B cell (primary cell): ENCODE results near the gene DNAH10. TPM values are rescaled to one million over a fixed set of nuclear protein-coding genes. Genes with fewer than 3 reads are reported as not detected.

Source experiments
- ATAC-seq: fragments of 200-7000 bp; cut with Tn5 transposase; one replicate; pipeline ENCODE4 v1.10.0; 2021; ENCODE audit warnings: low read depth, mild to moderate bottlenecking, moderate number of reproducible peaks, moderate library complexity
- CTCF ChIA-PET: fragments of 350-600 bp; sonication (Branson Sonifier 250); formaldehyde crosslinking; loops from one replicate; lab custom pipeline; 2021; ENCODE audit warnings: antibody characterized with exemption, inconsistent platforms; lab: Charles Lee
- POLR2A ChIA-PET: fragments of 350-600 bp; sonication (Branson Sonifier 250); formaldehyde crosslinking; loops from one replicate; lab custom pipeline; 2021; ENCODE audit warnings: antibody characterized with exemption; lab: Charles Lee
- DNase-seq: peaks from one replicate; pipeline ENCODE4 v3.0.0; 2013
- H2AFZ ChIP-seq: 2 replicates; pipeline ENCODE4 v1.6.1; 2012; ENCODE audit warnings: mild to moderate bottlenecking, low read depth, low read length; ENCODE audit not compliant: insufficient read depth, poor library complexity, severe bottlenecking
- H3K27ac ChIP-seq, 2 donors: 1 replicate in 1 of 2; 2 replicates in 1 of 2; pipeline ENCODE4 v1.5.1; 2012 to 2013; ENCODE audit warnings: low read length in 2 of 2, mild to moderate bottlenecking in 2 of 2, moderate library complexity in 1 of 2
- H3K27me3 ChIP-seq, 4 experiments: fragments of 200-600 bp in 1 of 4; sonication (generic) in 1 of 4; replicated peaks in 1 of 4; 1 replicate in 2 of 4; 2 replicates in 2 of 4; pipeline versions ENCODE4 v1.6.1 to v1.7.0; 2013 to 2016; ENCODE audit warnings: low read length in 3 of 4, mild to moderate bottlenecking in 2 of 4, mixed read lengths in 1 of 4, moderate library complexity in 1 of 4; ENCODE audit not compliant: insufficient read depth in 4 of 4, control insufficient read depth in 3 of 4; ENCODE audit errors: control extremely low read depth in 1 of 4
- H3K36me3 ChIP-seq, 2 experiments: replicated peaks in 1 of 2; 1 replicate in 1 of 2; 2 replicates in 1 of 2; pipeline versions ENCODE4 v1.6.1 to v1.7.1; 2013; ENCODE audit warnings: low read length in 1 of 2; ENCODE audit not compliant: insufficient read depth in 2 of 2, control insufficient read depth in 1 of 2; ENCODE audit errors: control extremely low read depth in 1 of 2, extremely low read depth in 1 of 2
- H3K4me1 ChIP-seq, 2 donors: fragments of 200-600 bp in 1 of 2; sonication (generic) in 1 of 2; 1 replicate in 1 of 2; 2 replicates in 1 of 2; pipeline versions ENCODE4 v1.5.1 to v1.6.1; 2013 to 2017; ENCODE audit warnings: low read length in 2 of 2; ENCODE audit not compliant: control insufficient read depth in 2 of 2, insufficient read depth in 2 of 2
- H3K4me2 ChIP-seq: replicated peaks from 2 replicates; pipeline ENCODE3; 2012; ENCODE audit warnings: mild to moderate bottlenecking, low read depth, low read length; ENCODE audit not compliant: poor library complexity, severe bottlenecking
- H3K4me3 ChIP-seq, 5 experiments: fragments of 200-600 bp in 1 of 5; sonication (generic) in 1 of 5; 1 replicate in 3 of 5; 2 replicates in 2 of 5; pipeline versions ENCODE4 v1.5.1 to v1.7.0; 2011 to 2016; ENCODE audit warnings: low read length in 4 of 5, mild to moderate bottlenecking in 4 of 5, low read depth in 2 of 5, control low read depth in 1 of 5, moderate library complexity in 1 of 5; ENCODE audit not compliant: insufficient read depth in 1 of 5; ENCODE audit errors: control extremely low read depth in 1 of 5, extremely low read depth in 1 of 5
- H3K79me2 ChIP-seq: fragments of 200-600 bp; sonication (generic); one replicate; pipeline ENCODE4 v1.6.0; 2016; ENCODE audit warnings: low read length; ENCODE audit not compliant: control insufficient read depth, insufficient read depth
- H3K9ac ChIP-seq: fragments of 200-600 bp; sonication (generic); 2 replicates; pipeline ENCODE4 v1.6.1; 2017; ENCODE audit warnings: mild to moderate bottlenecking, low read length, moderate library complexity
- H3K9me3 ChIP-seq, 3 donors: one replicate each; pipeline versions ENCODE4 v1.6.1 to v1.7.1; 2013; ENCODE audit warnings: low read length in 2 of 3; ENCODE audit not compliant: control insufficient read depth in 2 of 3, insufficient read depth in 1 of 3; ENCODE audit errors: control extremely low read depth in 1 of 3
- H4K20me1 ChIP-seq: 2 replicates; pipeline ENCODE4 v1.6.0; 2012; ENCODE audit warnings: mild to moderate bottlenecking, low read length; ENCODE audit not compliant: insufficient read depth, control insufficient read depth, poor library complexity, severe bottlenecking
- H3K27ac Mint-ChIP-seq: one replicate; pipeline ENCODE4 v1.8.0; 2021; ENCODE audit warnings: mixed read lengths
- H3K27me3 Mint-ChIP-seq: one replicate; pipeline ENCODE4 v1.8.0; 2021; ENCODE audit warnings: mixed read lengths
- H3K4me1 Mint-ChIP-seq: one replicate; pipeline ENCODE4 v1.8.0; 2021; ENCODE audit warnings: mixed read lengths
- H3K4me3 Mint-ChIP-seq: one replicate; pipeline ENCODE4 v1.8.0; 2021; ENCODE audit warnings: mixed read lengths
- H3K9me3 Mint-ChIP-seq: one replicate; pipeline ENCODE4 v1.8.0; 2022; ENCODE audit warnings: mixed read lengths; ENCODE audit not compliant: insufficient read depth
- CTCF ChIP-seq: fragments of 200-600 bp; IDR thresholded peaks from one replicate; pipeline ENCODE4 v1.8.0; 2022; ENCODE audit warnings: antibody characterized with exemption, mild to moderate bottlenecking
- EZH2 ChIP-seq: IDR thresholded peaks from 2 replicates; pipeline ENCODE4 v1.6.1; 2012; ENCODE audit warnings: borderline replicate concordance, low read depth, mild to moderate bottlenecking, moderate library complexity, low read length; ENCODE audit not compliant: insufficient read depth, poor library complexity, severe bottlenecking
- WGBS: methylation state at CpG from one replicate; pipeline ENCODE4 v1.1.5; 2013; ENCODE audit warnings: missing lambda C conversion rate; ENCODE audit not compliant: insufficient coverage; 5-methylcytosine and 5-hydroxymethylcytosine counted together
- intact Hi-C: fragments of 100-400 bp; cut with micrococcal nuclease; formaldehyde crosslinking; loops from one replicate; pipeline ENCODE4 v1.10.0; 2022
- polyA plus RNA-seq: library from polyadenylated mRNA; depleted of rRNA; stranded (reverse); fragments of >200 nt; gene quantifications from 2 replicates; pipeline ENCODE4 v1.2.3, GENCODE V29; 2012
- total RNA-seq, 2 donors: library from RNA; stranded (reverse); fragments of 120-200 nt in 1 of 2; gene quantifications; 1 replicate in 1 of 2; 2 replicates in 1 of 2; pipeline versions ENCODE4 v1.2.3 to v1.2.4, GENCODE V29; 2013 to 2022

Gene DNAH10
- total and polyA plus RNA-seq, 2 donors (not counting 1 experiment from before 2014, with no cell fraction given), result 0.24 to 0.99 TPM

GRCh38 chr12:123815968-123816367, 53.9 kb downstream of the DNAH10 start:
- TF ChIP-seq CTCF, result no peak
- TF ChIP-seq EZH2, result no peak
- H3K27ac Mint-ChIP-seq, result no peak overlapping the region
- no peaks in the 10 kb centered on the region for H4K20me1 ChIP-seq
- H3K9me3 Mint-ChIP-seq, result peaks cover 8% of the 10 kb centered on the region
- no peak overlapping the region for H3K4me2 ChIP-seq
- H3K4me1 ChIP-seq, result no peaks in the 10 kb centered on the region
- no peaks in the 10 kb centered on the region for H3K79me2 ChIP-seq
- no peaks in the 10 kb centered on the region for H3K4me1 Mint-ChIP-seq
- H2AFZ ChIP-seq, result no peak overlapping the region
- intact Hi-C loops, result no loop called here
- H3K27me3 ChIP-seq, result peaks cover 0 to 4% (median 0%) of the 10 kb centered on the region in 4 experiments
- no peak overlapping the region for H3K9ac ChIP-seq
- H3K9me3 ChIP-seq, result peaks cover 3 to 18% (median 8%) of the 10 kb centered on the region in 3 donors
- ChIA-PET POLR2A (no interaction called here), CTCF (no interaction called here)
- no peak overlapping the region for H3K4me3 Mint-ChIP-seq
- ATAC-seq, result no peak
- H3K4me3 ChIP-seq, result no peak overlapping the region
- H3K36me3 ChIP-seq, result no peaks in the 10 kb centered on the region
- 100% methylated on average over 1 of the region's 2 CpGs for WGBS
- no peak for DNase-seq
- no peak overlapping the region for H3K27ac ChIP-seq
- peaks cover 13% of the 10 kb centered on the region for H3K27me3 Mint-ChIP-seq

- H3K4me3 Mint-ChIP-seq, result no peak overlapping the region
- H3K27me3 Mint-ChIP-seq, result peaks cover 13% of the 10 kb centered on the region
- H3K79me2 ChIP-seq, result no peaks in the 10 kb centered on the region
- intact Hi-C loops, result no loop called here
- peaks cover 0 to 4% (median 0%) of the 10 kb centered on the region in 4 experiments for H3K27me3 ChIP-seq
- ATAC-seq (no peak), DNase-seq (no peak)
- peaks cover 3 to 18% (median 8%) of the 10 kb centered on the region in 3 donors for H3K9me3 ChIP-seq
- no peak for TF ChIP-seq CTCF
- TF ChIP-seq EZH2, result no peak
- WGBS, result no CpG with 5 or more reads among the region's 4 CpGs
- H3K36me3 ChIP-seq, result no peaks in the 10 kb centered on the region
- H2AFZ ChIP-seq, result no peak overlapping the region
- ChIA-PET POLR2A (no interaction called here), CTCF (no interaction called here)
- H4K20me1 ChIP-seq, result no peaks in the 10 kb centered on the region
- no peak overlapping the region for H3K4me2 ChIP-seq
- H3K27ac ChIP-seq, result no peak overlapping the region
- H3K27ac Mint-ChIP-seq, result no peak overlapping the region
- no peaks in the 10 kb centered on the region for H3K4me1 Mint-ChIP-seq
- H3K9ac ChIP-seq, result no peak overlapping the region
- H3K4me1 ChIP-seq, result no peaks in the 10 kb centered on the region
- peaks cover 8% of the 10 kb centered on the region for H3K9me3 Mint-ChIP-seq
- H3K4me3 ChIP-seq, result no peak overlapping the region
Measured at GRCh38 chr12:123816896-123817537, 54.9 kb downstream of the DNAH10 start.
